DMS153 treated with DMSO at 0.1 percent for 48 hours (cell line): ENCODE results near the gene SMG1.
"Not testable (repeated sequence)": the region's sequence is repeated elsewhere in the genome, so short reads cannot be mapped to it uniquely, and the experiment has no call there.

ENCODE experiments used
- DNase-seq: peaks from one replicate; lab custom pipeline; 2025; ENCODE audit not compliant: unreplicated experiment; lab: John Stamatoyannopoulos, UW

SMG1 gene

GRCh38 chr16:18801145-18801972, 124.8 kb downstream of the SMG1 start, which contains the start of gene ARL6IP1:
Gene ARL6IP1 (minus strand): TSS chr16:18801549. CDS start chr16:18801466, 83 bp downstream.
- DNase-seq = peak; percentile 98

DNA sequence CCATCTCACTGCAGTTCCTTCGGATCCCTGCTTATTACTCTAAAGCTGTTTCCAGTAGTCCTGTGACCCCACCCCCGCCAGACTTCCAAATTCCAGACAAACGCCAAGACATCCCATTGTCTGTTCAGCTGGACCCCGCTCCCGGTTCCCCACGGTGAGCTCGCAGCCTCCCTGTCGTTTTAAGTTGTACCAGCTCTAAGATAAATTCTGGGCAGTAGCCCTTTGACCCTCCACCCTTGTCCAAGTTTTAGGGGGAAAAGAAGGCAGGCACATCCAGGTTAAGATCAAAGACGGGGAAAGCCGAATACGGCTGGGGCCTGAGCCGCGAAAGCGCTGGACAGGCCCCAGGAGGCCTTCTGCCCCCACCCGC, 125.4 kb downstream of the SMG1 start:
- no peak for DNase-seq

DNA sequence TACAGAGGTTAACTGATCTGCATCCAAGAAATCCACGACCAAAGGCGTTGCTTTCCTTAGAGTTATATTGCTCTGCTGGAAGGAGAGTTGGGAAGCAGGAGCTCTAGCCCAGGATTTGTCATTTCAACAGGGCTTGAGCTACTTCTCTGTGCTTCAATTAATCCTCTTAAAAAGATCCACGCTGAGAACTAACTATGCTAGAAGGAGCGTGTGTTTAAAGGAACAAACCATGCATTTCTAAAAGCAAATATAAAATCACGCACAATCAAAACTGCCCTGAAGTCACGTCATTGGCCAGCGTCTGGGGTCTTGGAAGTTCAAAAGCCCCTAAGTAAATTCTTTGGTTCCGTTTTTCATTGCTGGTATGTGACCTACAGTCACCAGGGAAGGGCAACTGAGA, 125.9 kb downstream of the SMG1 start:
- no peak for DNase-seq

DNA sequence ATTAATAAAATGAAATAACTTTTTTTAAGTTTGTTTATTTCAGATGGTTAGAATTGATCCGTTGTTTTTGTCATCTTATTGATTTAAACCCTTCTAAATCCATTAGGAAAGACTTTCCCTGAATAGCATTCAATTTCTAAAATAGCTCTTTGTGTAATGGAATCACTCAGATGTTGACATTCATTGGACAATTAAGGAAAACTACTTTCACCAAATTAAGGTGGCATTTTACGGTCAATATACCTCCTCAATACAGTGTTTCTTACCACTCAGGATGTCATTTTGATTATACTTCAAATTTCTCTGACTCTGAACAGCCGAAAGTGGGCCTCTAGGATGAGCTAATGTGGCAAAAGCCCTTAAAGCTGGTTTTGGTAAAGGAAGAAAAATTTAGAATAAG, 126.7 kb downstream of the SMG1 start:
- DNase-seq = no peak

- no peak for DNase-seq
These were observed 128.5 kb downstream of the SMG1 start for GRCh38 chr16:18797746-18798145.

GRCh38 chr16:18796377-18796776, 129.8 kb downstream of the SMG1 start:
- no peak for DNase-seq

- no peak for DNase-seq
These were observed 133.3 kb downstream of the SMG1 start for GRCh38 chr16:18792836-18793433.

- DNase-seq = peak; percentile 95
These were observed 136.1 kb downstream of the SMG1 start, which contains the start of gene RPS15A for GRCh38 chr16:18789850-18790706. Gene RPS15A (minus strand): TSS chr16:18790334. CDS start chr16:18789113, 1,221 bp downstream.

DNA sequence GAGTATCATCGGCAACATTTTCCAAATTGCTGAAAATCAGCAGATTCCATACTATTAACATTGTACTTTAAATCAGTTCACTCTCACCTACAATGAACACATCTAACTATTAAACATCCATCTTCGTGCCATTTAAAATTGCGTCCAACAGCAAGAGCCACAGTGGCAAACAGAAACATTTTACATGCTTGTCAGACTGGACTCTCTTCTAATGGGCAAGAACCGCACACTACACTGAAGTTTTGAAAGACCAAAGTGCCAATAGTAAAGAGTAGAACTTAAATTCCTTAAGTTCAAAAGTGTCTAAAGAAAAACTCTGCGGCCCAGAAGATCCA, 136.7 kb downstream of the SMG1 start:
- DNase-seq = peak; percentile 3

- no peak for DNase-seq
These were observed 137.2 kb downstream of the SMG1 start for GRCh38 chr16:18788828-18789514.

DNA sequence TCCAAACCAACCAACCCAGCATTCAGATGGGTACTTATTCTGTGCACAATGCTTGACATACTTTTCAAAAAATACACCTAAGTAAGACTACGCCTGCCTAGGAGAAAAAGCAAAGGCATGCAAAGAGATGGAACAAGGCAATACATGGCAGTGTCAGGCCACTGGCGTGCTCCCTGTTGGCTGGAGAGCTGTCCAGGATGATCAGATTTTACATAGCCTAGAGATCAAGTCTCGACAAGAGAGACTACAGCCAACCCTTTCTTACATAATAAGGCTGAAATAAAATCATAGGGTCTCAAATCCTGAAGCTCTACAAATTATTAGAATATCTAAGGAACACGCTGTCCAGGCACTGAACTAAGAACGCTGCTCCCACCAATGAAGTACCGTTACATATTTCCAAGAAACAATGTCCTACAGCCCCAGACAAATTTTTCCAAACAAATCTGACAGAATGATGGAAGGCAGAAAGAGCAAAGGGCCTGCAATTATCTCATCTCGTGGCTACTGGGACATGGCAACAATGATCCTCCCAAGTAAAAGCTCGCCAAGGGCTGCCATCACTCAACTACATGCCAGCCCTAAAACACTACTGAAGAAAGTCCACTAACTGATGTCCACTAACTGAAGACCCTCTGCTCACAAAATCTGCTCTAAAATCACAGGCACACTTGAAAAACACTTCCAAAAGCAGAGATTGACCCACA, 141.1 kb downstream of the SMG1 start:
- DNase-seq = no peak

- DNase-seq = no peak
These were observed 142.5 kb downstream of the SMG1 start for GRCh38 chr16:18783430-18784341.

DNA sequence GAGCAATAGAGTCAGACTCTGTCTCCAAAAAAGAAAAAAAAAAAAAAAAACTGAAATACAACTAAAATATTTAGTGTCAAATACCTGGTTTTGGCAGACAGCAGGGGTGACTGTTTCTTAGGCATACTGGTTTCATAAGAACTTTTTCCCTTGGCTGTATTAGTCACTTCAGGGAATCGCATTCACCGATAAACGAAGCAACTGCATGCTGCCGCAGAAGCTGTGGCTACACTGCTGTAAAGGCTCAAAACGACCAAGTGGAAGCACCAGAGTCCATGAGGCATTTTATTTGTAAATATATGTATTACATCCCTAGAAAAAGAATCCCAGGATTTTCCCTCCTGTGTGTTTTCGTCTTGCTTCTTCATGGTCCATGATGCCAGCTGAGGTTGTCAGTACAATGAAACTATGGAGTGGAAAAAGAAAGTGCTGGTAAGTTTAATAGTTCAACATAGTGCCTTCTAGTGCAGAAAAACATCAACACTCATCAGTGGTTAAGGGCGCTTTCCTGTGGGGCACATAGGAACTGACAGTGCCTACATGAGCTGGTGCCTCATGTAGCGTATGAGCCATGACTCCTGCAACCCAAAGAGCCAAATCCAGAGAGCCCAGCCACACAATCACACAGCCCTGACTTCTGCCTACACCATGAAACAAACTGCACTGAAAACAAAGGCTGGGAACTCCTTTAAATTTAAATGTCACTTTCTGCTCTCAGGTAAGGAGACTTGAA, 143.3 kb downstream of the SMG1 start:
- no peak for DNase-seq

GRCh38 chr16:18781232-18781631, 145.0 kb downstream of the SMG1 start:
- DNase-seq = not testable (repeated sequence)

DNA sequence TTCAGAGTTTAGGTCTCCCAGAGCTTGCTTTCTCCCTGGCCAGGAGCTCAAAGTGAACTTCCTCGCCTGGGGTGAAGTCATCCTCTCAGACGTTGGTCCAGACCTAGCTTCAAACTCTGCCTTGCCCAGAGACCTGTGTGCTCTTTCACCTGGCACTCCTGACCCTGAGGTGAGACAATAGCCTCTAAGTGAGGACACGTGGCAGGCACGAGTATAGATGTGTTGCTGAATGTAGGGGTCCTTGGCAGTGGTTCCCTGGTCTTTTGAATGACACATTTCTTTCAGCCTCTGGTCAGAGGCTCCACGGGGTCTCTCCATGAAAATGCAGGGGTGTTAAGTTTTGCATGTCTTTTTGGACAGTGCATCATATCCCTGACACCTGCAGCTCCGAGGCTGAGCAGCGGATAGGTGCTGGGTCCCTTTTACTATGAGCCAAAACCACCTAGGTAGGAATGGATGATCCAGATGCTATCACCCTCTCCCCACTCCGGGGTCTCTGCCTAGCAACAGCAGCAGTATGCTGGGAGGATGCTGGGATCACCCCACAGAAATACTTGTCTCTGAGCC, 145.7 kb downstream of the SMG1 start:
- not testable (repeated sequence) for DNase-seq

DNA sequence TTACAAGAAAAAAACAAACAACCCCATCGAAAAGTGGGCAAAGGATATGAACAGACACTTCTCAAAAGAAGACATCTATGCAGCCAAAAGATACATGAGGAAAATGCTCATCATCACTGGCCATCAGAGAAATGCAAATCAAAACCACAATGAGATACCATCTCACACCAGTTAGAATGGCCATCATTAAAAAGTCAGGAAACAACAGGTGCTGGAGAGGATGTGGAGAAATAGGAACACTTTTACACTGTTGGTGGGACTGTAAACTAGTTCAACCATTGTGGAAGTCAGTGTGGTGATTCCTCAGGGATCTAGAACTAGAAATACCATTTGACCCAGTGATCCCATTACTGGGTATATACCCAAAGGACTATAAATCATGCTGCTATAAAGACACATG, 148.5 kb downstream of the SMG1 start:
- DNase-seq = not testable (repeated sequence)

DNA sequence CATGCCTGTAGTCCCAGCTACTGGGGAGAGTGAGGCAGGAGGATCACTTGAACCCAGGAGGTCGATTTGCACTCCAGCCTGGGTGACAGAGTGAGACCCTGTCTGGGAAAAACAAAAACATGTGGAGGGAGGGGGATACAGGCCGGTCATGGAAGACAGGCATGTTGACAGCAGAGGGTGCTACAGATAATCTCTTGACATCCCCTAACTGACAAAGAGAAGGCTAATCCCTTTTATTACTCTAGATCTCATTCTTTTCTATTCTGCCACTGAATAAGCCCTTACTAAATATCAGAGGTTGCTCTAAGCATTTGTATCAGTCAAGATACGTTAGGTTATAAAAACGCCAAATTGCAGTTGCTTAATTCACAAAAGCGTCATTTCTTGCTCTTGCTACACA, 149.9 kb downstream of the SMG1 start:
- DNase-seq = not testable (repeated sequence)

DNA sequence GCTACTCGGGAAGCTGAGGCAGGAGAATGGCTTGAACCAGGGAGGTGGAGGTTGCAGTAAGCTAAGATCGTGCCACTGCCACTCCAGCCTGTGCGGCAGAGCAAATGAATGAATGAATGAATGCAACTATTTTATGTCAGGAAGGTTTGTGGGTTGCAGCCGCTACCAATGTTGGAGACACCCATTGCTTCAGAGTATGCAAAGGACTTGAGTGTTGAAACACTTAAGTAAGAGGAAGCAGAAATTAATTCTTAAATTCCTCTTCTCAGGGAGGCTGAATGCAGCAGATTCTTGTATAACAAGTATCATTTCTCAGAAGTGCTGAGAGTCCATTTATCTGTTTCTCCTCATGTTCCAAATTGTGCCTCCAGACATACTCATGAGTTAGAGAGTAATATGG, 151.6 kb downstream of the SMG1 start:
- DNase-seq = not testable (repeated sequence)
